HG02642 (cell line): ENCODE data around the gene GRAMD2A.

Source experiments
- ATAC-seq: cut with Tn5 transposase; IDR thresholded peaks from one replicate; pipeline ENCODE4 v1.9.1; 2021; ENCODE audit warnings: mild to moderate bottlenecking; ENCODE audit not compliant: unreplicated experiment, poor library complexity

Gene GRAMD2A

DNA sequence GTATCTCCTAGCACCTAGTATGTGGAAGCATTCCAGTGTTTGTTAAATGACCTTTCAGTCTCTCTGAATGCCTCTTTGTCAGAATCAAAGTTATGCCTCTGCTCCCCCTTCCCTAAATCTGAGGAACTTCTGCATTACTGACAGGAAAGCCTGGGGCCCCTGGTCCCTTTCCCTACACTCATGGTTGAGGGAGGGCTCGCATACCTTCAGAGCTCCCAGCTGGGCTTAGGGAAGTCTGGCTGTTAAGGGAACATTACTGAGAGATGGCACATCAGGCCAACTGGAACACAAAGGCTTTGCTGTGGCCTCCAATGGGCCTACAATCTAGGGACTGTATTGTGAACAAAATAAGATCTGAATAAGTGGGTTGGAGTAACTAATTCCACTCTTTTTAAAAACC, 23.1 kb upstream of the GRAMD2A start:
- ATAC-seq, result no peak

GRCh38 chr15:72217216-72217615, 19.6 kb upstream of the GRAMD2A start:
- ATAC-seq, result no peak

- no peak for ATAC-seq
Measured at GRCh38 chr15:72216079-72216478, 18.5 kb upstream of the GRAMD2A start.

GRCh38 chr15:72207558-72208085, 10.0 kb upstream of the GRAMD2A start:
- no peak for ATAC-seq

DNA sequence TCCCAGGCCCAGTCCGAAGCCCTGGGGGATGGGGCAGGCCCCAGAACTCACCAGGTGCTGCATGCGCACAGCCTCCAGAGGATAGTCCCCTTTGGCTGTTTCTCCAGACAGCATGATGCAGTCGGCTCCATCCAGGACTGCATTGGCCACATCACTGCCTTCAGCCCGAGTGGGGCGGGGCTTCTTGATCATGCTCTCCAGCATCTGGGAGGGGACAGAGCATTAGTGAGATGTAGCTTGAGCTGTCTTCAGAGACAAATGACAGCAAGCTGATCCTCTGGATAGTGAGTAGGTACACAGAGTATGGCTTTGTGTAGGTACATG, 9.1 kb upstream of the GRAMD2A start:
- ATAC-seq, result no peak

- no peak for ATAC-seq
Measured at GRCh38 chr15:72205896-72206676, 8.5 kb upstream of the GRAMD2A start.

GRCh38 chr15:72205273-72205672, 7.7 kb upstream of the GRAMD2A start:
- ATAC-seq, result no peak

GRCh38 chr15:72203507-72203837, 5.9 kb upstream of the GRAMD2A start:
- ATAC-seq, result no peak

DNA sequence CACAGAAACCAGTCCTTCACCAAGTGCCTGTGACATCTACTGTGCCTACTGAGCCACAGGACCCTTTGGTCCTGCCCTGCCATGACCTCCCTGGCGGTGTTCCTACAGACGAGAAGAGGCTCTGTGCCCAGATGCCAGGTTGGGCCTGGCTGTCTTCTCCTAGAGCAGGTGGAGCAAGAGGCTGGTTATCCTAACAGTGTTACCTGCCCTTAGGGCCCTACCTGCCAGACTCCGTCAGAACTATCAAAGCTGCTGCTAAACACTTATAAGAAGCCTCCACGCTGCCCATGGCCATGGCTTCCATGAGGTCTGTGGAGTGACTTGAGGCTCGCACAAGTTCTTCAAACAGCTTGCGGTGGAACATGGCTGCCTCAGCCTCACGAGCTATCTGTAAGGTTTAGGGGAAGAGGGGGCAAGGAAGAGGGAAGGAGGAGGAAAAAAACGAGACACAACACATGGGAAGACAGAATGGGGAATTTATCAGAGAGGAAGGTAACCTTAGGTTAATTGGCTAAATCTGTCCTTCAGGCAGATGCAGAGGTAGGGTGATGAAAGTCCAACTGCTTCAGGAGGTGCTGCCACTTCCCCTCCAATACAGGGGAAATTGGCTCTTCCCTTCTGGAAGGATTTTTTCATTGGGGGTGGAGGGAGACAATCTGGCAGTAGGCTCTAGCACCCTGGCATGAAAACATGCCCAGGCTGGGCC, 5.4 kb upstream of the GRAMD2A start:
- no peak for ATAC-seq

- ATAC-seq, result no peak
Measured at GRCh38 chr15:72202302-72202701, 4.7 kb upstream of the GRAMD2A start.

DNA sequence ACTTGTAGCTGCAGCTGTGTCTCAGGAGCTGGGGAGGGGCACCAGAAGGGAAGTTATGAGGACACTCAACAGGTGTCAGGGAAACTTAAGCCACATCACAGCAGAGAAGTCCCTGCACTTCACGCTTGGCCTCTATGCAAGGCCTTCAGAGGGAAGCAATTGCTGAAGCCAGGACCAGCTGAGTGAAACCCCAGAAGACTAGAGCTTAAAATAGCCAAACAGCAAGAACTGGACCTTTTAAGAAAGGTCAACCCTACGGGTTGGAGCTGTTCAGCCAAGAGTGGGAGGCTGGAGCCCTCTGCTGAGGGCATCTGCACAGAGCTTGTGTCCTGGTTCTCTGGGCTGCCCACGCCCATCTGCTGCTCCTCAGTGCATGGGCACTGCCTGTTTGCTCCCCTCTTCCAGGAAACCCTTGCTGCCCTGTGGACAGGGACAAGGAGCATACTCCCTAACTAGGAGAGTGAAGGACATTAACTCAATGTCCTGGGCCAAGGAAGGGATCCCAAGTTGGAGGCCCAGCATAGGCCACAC, 3.9 kb upstream of the GRAMD2A start:
- no peak for ATAC-seq

DNA sequence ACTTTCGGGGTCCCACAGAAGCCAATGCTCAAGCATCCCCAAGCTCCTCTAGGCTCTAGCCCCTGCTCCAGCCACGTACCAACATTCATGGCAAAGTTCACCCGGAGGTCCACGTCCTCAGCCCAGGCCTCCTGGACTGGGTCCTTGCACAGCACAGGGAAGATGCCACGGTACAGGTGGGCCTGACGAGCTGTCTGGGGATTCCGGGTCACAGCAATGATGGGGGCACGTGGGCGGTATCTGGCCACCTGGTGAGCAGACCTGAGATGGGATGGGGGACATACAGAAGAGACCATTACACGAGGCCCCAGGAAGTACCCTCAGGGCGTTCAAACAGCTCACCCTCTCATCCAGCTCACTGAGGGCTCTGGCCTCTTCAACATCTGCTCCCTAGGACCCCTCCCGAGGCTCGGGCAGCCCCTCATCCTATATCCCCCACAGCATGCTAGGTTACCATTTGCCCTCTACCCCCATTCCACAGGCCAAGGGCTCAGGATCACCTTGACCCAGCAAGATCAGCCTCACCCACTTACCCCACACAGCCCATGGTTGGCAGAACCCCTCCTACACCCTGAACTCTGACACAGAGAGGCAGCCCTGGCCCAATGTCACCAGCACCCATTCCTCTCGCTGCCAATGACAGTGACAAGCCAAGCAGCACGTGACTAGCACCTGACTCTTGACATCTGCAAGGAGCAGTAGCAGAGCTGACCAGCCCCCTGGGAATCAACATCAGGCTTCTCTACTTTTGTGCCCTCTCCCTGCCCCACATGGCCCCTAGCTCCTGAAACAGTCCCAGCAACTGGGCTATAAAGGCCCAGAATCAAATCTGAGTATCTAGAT, 3.0 kb upstream of the GRAMD2A start:
- ATAC-seq, result no peak

- ATAC-seq, result peak; percentile 43
Measured at GRCh38 chr15:72199721-72200212, 2.2 kb upstream of the GRAMD2A start.

DNA sequence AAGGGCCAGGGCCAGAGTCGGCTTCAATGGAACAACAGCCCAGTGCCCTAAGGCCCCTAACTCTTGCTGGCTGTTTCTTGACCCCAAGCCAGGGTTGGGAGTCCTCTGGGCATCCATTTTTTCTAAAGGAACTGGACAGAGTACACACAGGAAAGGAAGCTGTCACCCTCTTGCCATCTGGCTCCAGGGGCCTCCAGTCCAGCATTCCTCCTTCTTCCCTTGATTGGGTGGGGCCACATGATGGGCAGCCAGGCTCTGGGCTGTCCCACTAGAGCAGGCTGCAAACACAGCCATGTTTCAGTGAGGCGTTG, 1.6 kb upstream of the GRAMD2A start:
- ATAC-seq, result no peak

- no peak for ATAC-seq
Measured at GRCh38 chr15:72198356-72199204, 993 bp upstream of the GRAMD2A start.

GRCh38 chr15:72197041-72197459, 537 bp downstream of the GRAMD2A start:
- no peak for ATAC-seq

DNA sequence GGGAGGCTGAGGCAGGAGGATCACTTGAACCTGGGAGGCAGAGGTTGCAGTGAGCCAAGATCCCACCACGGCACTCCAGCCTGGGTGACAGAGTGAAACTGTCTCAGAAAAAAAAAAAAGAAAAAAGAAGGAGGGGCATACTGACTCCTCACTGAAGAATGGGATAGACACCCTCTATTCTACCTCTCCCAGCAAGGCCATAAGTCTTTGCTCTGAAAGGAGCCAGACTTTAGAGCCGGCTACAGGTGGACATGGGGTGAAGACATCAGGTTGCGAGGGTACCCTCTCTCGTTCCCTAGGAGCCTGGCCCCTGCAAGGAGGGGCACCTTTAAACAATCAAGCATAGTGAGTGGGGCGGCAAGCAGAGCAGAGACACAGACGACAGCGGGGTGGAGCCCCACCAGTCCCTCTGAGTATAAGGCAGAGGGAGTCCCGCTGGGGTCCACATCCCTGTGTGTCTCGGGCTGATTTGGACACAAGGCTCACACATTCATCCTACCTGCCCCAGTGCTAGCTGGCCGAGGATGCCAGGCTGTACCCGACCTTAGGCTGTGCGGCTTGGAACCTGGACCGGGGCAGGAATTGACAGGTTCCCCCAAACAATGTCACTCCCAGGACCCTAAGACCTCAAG, 1.1 kb downstream of the GRAMD2A start:
- no peak for ATAC-seq

- ATAC-seq, result no peak
Measured at GRCh38 chr15:72195101-72195511, 2.5 kb downstream of the GRAMD2A start.

- ATAC-seq, result no peak
Measured at GRCh38 chr15:72193836-72194396, 3.7 kb downstream of the GRAMD2A start.
